DND-41 (cell line): ENCODE measurements around the gene NDUFAB1.

ENCODE experiments used
- CTCF ChIP-seq: IDR thresholded peaks from 2 replicates; pipeline ENCODE4 v1.5.1; 2012; ENCODE audit warnings: borderline replicate concordance, low read length, moderate library complexity, mild to moderate bottlenecking; ENCODE audit not compliant: poor library complexity, severe bottlenecking; ENCODE audit errors: extremely low read depth
- EZH2 ChIP-seq: IDR thresholded peaks from 3 replicates; pipeline ENCODE4 v1.6.1; 2012; ENCODE audit warnings: borderline replicate concordance, low read depth, mild to moderate bottlenecking, moderate library complexity, low read length, inconsistent platforms; ENCODE audit not compliant: severe bottlenecking

GRCh38 chr16:23640931-23641765 is 45.0 kb upstream of the NDUFAB1 start, which contains the start of the genes DCTN5 and PALB2:
- TF ChIP-seq CTCF (no peak), EZH2 (no peak)
